HG03457 (cell line): ENCODE measurements around the gene GRIK4.

Experiments
- ATAC-seq: cut with Tn5 transposase; IDR thresholded peaks from one replicate; pipeline ENCODE4 v1.9.1; 2021; ENCODE audit warnings: moderate number of reproducible peaks; ENCODE audit not compliant: unreplicated experiment

Gene GRIK4

GRCh38 chr11:120509346-120510053 is 2.0 kb upstream of the GRIK4 start:
- no peak for ATAC-seq

- no peak for ATAC-seq
These were observed 987 bp upstream of the GRIK4 start for GRCh38 chr11:120510406-120511115.

DNA sequence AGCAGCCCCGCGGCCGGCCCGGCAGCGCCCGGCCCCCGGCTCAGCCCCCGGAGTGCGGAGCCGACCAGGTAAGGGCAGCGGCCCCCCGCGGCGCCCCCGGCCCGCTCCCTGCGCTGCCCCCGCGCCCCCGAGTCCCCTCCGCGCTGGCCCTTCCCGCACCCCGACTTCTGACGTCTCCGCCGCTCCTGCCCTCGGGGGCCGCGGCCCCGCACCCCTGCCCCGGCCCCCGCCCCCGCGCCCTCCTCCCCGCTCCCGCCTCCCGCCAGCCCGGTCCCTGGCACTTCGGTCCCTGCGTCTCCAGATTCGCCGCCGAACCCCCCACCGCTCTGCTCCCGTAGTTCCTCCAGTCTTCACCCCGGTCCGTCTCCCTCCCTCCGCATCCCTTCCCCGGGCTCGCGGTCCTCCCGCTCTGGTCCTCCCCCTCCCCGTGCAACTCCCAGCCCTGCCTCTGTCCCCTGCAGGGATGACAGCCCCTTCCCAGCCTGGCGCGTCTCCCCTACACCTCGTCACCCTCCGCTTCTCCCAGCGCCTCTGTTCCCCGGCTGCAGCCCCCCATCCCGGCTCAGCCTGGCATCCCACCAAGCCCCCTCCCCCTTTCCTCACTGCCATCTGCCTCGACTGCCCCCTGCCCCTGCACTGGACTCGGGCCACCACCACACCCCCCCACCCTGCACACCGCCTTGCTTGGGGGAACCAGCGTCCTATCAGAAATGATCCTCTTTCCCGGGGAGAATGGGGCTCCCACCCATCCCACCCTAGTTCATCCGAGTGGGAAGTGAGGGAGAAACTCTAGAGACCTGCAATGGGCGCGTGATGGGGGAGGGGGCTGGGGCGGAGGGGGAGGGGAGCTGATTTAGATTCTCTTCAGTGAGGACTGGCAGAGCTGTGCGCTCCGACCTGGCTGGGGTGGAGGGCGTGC is 531 bp downstream of the GRIK4 start:
- ATAC-seq: no peak

GRCh38 chr11:120512739-120513435 is 1.3 kb downstream of the GRIK4 start:
- ATAC-seq: no peak

DNA sequence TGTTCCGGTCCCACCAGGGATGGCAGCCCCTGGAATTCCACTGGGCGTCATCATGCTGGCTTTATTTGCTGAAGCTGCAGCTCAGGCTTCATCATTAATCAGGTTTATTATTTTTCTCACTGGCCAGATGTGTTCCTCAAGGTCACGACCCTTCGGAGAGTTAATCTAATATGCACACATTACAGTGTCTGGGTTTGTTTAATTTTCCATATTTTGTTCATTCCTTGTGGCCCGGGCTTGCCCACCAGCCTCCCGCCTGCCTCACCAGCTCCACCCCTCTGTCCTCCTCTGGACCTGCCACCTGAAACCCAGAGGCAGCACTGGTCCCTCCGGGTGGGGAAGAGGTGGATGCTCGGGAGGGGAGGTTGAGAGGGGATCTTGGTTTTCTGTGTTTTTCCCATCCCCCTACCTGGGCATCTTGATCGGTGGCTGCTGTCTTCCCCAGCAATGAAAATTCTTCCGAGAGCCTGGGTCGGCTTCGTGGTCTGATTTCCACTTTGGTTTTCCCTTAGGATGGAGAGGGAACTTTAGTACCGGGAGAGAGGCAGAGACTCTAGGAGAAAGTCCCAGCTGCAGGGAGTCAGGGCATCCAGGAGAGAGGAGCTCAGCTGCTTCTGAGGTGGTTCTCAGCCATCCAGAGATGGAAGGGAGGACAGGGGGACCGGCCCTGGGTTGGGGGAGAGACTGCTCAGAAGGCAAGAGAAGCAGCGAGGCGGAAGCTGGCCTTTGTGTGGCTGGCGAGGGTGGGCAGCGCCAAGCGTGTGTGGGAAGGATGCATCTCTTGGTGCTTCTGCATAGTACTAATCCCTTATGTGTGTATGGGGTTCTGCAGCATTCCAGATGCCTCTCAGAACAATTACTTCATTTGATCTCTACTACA is 2.1 kb downstream of the GRIK4 start:
- ATAC-seq: no peak

DNA sequence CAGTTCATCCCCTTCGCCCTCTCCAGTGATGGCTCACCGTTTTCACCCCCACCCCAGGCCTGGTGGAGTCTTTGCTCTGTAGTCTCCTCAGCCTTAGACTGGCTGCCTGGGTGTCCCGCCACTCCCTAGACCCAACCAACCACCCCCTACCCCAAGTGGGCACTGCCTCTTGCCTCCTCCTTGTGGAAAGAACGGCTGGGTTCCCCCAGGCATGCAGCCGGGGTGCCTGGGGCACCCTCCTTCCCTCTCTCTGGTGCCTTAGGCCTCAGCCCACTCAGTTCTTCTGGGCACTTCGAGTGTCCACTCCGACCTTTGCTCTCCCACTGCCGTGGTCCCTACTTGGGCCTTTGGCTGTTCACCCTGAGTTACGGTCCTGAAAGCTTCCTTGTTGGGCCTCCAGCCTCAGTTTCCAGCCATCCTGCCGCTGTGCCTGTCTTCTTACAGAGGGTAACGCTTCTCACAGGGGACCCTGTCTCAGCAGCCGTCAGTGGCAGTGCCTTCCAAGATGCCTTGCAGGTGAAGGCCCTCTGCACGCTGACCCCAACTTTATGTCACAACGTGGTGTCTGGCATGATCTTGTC is 3.1 kb downstream of the GRIK4 start:
- ATAC-seq: no peak

DNA sequence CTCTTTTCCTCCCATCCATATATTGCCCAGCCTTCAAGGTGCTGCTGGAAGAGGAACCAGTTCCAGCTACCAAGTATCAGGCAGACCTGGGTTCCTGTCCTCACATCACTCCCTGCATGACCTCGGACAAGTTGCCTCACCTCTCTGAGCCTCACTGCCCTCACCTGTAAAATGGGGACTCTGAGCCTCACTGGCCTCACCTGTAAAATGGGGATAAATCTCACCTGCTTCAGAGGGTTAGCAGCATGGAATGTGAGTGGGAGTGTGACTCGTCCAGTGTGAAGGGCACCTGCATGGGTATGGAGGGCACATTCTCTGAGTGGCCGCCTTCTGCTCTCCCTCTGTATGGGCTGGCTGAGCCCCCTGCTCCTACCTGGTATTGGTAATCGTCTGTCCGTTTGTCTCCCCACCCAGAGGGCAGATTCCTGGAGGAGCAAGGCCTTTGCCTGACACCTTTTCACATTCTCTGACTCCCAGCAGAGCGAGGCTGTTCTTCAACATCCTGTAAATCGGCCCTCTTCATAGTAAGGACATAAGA is 3.7 kb downstream of the GRIK4 start:
- no peak for ATAC-seq

DNA sequence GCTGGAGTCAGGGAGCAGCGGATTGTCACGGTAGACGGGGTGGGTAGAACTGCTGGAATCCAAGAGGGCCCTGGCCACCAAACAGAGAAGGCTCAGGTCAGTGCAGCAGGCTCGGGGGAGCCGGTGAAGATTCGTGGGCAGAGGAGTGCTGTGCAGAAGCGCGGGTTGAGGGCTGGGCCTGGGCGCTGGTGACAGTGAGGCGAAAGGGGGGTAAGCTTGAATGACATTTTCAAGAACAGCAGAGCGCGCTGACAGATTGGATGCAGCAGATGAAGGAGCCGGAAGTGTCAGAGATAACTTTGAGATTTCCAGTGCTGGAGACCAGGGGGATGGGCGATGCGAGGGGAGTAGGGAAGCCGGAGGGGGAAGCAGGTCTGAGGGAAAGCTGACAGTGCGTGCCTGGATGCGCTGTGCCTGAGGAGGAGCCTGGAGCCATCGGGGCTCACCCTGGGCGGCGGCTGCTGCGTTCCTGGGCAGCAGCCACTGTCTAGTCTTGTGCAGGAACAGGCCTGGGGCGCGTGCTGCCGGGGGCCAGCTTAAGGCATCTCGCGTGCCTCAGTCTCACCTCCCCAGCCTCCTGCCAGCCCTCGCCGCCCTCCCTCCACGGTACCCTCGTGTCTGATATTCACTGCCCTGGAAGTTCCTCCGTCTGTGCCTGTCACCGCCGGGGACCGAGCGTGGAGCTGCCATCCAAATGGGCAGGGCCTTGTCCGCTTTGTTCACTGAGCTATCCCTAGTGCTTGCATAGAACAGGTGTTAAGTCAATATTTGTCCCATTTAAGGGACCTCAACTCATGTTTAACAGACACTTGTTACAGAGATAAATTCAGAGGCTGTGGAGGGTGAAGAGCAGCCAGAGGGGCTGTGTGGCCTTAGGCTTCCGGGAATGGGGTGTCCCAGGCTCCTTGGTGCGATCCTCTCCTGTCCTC is 5.2 kb downstream of the GRIK4 start:
- ATAC-seq: no peak

DNA sequence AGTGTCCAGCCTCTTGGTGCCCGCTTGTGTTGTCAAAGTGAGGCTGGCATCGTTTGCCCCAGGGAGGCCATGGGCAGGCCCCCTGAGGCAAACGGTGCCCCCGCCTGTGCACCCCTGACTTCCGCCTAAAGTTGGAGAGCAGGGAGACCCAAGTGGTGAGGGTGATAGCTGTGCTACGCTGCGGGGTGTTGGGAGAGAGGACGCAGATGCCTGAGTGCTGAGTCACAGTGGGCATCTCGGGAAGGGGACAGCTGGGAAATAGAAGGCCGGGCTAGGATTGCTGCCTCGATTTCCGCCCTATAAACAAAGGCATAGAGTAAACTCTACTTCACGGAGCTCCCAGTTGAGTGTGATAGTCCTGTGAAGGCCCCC is 5.8 kb downstream of the GRIK4 start:
- ATAC-seq: no peak

DNA sequence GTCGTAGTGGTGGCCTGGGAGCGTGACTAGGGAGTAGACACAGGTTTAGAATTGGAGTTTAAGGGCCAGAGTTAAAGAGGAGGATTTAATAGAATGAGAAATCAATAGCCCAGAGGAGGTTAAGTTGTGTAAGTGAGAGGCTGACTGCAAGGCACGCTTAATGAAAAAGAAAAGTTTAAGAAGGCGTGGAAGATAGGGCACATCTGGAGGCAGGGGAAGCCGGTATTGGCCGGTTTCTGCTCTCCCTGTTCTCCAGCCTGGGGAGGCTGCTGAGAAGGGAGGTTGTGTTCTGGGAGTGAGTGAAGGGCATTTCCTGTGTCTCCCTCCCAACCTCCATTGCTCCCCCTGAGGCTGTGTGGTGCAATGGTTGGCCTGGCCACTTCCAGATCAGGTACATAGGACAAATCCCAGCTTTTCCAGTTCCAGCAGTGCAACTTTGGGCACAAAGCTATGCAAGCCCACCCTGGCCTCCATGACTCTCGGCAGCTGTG is 6.3 kb downstream of the GRIK4 start:
- no peak for ATAC-seq

- no peak for ATAC-seq
These were observed 6.8 kb downstream of the GRIK4 start for GRCh38 chr11:120518356-120518755.

GRCh38 chr11:120519474-120519873 is 7.9 kb downstream of the GRIK4 start:
- ATAC-seq: no peak

DNA sequence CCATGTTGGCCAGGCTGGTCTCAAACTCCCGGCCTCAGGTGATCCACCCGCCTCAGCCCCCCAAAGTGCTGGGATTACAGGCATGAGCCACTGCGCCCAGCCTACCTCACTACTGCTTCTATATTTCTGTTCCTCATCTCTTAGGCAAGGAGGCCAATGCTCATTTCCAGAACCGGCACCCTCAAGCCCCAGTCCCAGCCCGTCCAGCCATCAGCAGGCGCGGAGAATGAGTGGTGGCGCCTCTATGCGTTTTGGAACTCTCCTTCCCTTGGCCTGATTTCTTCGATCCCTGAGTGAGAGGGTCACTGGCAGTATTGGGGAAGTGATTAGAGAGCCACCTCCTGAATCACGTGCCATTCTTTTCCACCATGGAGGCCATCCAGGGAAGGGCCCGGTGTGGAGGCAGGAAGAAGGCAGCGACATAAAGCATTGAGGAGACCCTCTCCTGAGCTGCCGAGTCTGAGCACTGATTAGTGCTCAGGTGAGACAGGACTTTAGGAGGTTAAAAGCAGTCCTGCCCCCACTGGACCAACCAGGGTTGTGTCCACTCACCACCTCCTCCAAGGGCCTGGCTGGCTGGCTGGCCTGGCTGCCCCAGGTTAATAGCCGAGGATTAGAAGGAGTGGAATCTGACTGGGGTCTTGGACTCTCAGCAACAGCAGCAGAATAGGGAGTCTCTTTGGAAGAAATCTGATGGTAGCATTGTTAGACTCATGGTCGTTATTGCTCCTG is 8.7 kb downstream of the GRIK4 start:
- no peak for ATAC-seq

DNA sequence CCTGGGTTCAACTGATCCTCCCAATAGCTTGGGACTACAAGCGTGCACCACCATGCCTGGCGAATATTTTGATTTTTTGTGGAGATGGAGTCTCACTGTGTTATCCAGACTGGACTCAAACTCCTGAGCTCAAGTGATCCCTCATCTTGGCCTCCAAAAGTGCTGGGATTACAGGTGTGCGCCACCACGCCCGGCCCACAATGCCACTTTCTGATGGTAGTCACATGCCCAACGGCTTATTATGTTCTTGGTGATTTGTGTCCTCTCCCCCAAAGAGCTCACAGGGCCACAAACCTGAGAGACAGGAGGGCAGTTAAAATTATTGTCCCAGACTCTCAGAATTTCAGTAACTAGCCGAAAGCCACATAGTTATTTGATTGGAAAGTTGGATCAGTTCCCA is 9.6 kb downstream of the GRIK4 start:
- no peak for ATAC-seq

DNA sequence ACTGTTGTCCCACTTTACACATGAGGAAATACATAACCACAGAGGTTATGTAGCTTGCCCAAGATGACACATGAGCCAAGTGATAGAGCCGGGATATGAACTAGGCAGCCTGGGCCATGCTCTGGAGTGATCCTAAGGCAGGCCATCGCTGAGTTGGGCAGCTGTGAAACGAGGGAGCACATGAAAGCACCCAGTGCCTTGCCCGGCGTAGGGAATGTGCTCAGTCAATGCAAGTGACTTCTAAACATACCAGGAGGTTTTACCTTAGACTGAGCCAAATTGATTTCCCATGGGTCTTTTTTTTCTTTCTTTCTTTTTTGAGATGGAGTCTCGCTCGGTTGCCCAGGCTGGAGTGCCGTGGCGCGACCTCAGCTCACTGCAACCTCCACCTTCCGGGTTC is 10.5 kb downstream of the GRIK4 start:
- no peak for ATAC-seq

DNA sequence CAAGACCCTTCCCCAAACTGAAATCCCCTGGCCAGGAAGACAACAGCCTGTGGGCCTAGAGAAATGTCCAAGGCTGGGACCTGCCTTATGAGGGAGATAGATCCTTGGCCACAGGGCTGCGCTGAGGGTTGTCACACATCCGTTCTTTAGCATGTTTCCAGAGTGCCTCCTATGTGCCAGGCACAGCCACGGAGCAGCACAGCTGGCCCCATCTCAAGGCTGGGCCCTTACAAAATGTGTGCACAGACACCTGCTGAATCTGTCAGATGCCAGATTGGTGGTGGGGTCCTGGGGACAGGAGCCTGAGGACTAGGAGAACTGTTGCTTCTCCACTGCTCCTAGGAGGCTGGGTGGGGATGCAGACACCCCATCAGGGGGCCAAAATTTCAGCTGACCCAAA is 11.2 kb downstream of the GRIK4 start:
- ATAC-seq: no peak

DNA sequence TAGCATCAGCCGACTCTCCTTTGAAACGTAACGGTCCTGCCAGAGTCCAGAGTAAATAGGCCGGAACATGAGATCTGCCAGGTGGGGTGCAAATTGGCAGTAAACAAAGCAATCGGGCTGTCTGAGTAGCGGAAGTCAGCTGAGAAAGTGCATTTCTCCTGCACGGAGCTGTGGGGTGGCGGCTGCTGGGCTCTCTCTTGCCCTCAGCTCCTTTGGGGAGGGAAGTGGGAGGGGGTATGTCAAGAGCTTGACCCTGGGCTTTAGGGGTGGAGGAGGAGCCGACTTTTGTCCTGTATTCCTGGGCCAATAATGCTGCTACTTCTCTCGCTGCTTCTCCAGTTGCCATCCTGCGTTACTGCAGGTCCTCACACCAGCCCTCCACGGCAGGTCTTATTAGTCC is 11.6 kb downstream of the GRIK4 start:
- no peak for ATAC-seq
